Adrenal gland (tissue), 12 donors: Measurements from ENCODE around the gene RHOT1. TPM values are rescaled to one million over a fixed set of nuclear protein-coding genes. Genes with fewer than 3 reads are reported as not detected.
A peak's percentile ranks its signal among the peaks of the same experiment; 100 is the strongest.
"Not testable (repeated sequence)": the region's sequence is repeated elsewhere in the genome, so short reads cannot be mapped to it uniquely, and the experiment has no call there.

Experiments
- DNase-seq, 7 donors: peaks; one replicate each; pipeline ENCODE4 v3.0.0-alpha.2; 2019 to 2020
- H3K27ac ChIP-seq, 5 donors: fragments of 200-600 bp; sonication (generic) in 4 of 5; 1 replicate in 3 of 5; 2 replicates in 2 of 5; pipeline versions ENCODE4 v1.5.1 to v1.8.0; 2016 to 2020; ENCODE audit warnings: mild to moderate bottlenecking in 1 of 5
- H3K27me3 ChIP-seq: fragments of 200-600 bp; 2 replicates; pipeline ENCODE4 v1.8.0; 2021
- H3K36me3 ChIP-seq, 2 donors: fragments of 200-600 bp; replicated peaks in 1 of 2; 1 replicate in 1 of 2; 2 replicates in 1 of 2; pipeline versions ENCODE4 v1.5.1 to v1.8.0; 2018 to 2022
- H3K4me1 ChIP-seq, 2 donors: fragments of 200-600 bp; replicated peaks in 1 of 2; 1 replicate in 1 of 2; 2 replicates in 1 of 2; pipeline versions ENCODE4 v1.5.1 to v1.8.0; 2018 to 2021
- H3K4me3 ChIP-seq, 4 donors: fragments of 200-600 bp; sonication (generic) in 3 of 4; one replicate each; pipeline ENCODE4 v1.5.1; 2016 to 2018
- H3K9me3 ChIP-seq, 3 donors: fragments of 200-600 bp; sonication (generic) in 1 of 3; replicated peaks in 1 of 3; 1 replicate in 2 of 3; 2 replicates in 1 of 3; pipeline versions ENCODE4 v1.5.1 to v1.8.0; 2016 to 2021
- CTCF ChIP-seq, 6 experiments: fragments of 450-650 bp in 4 of 6; fragments of 200-600 bp in 2 of 6; sonication (generic) in 1 of 6; IDR thresholded peaks; 1 replicate in 5 of 6; 2 replicates in 1 of 6; pipeline versions ENCODE4 v1.5.1 to v1.8.0; 2016 to 2021; ENCODE audit warnings: antibody characterized with exemption in 6 of 6, mild to moderate bottlenecking in 2 of 6, moderate library complexity in 1 of 6
- POLR2A ChIP-seq, 2 donors: fragments of 450-650 bp; IDR thresholded peaks; one replicate each; pipeline ENCODE4 v1.6.1; 2017; ENCODE audit warnings: antibody characterized with exemption in 2 of 2, mild to moderate bottlenecking in 2 of 2, moderate library complexity in 1 of 2
- WGBS, 4 donors: extraction: QIAGEN DNeasy Blood & Tissue Kit in 2 of 4; methylation state at CpG; one replicate each; pipeline versions ENCODE4 v1.1.5 to v1.1.7; 2013 to 2017; 5-methylcytosine and 5-hydroxymethylcytosine counted together
- intact Hi-C, 2 donors: fragments of 100-400 bp; cut with DNase I; formaldehyde crosslinking; loops; one replicate each; pipeline versions ENCODE4 v1.14.1 to v1.15.0; 2022 to 2023
- polyA plus RNA-seq, 3 donors: library from polyadenylated mRNA; stranded (reverse); fragments of 200-250 nt in 2 of 3; fragments of 350-450 nt in 1 of 3; fragmentation: Illumina TruSeq in 1 of 3; extraction: RNeasy Lipid Tissue Mini Kit (QIAGEN cat#74804) in 1 of 3; gene quantifications; one replicate each; pipeline ENCODE4 v1.2.3, GENCODE V29; 2013 to 2014
- total RNA-seq, 9 donors: library from RNA; depleted of rRNA in 4 of 9; stranded (reverse); fragments of >200 nt in 4 of 9; fragments of 120-200 nt in 1 of 9; fragmentation: NEBNext Ultra II Directional in 1 of 9; extraction: Animal tissue kit (Norgen Biotek cat#: 25700) in 1 of 9; gene quantifications; one replicate each; pipeline versions ENCODE4 v1.1.0 to v1.2.4, GENCODE V29; 2013 to 2023
- donor health status: healthy with polysubstance abuse.
- donor health status: Bipolar disorder and iron deficiency.
- donor health status: DM: yes; HTN: yes; CAD: no.
- donor health status: DM: no; HTN: no; CAD: no.
- donor health status: DM: no; HTN: no; CAD: no.
- donor health status: DM: yes; HTN: yes; CAD: no.

RHOT1 gene
- total and polyA plus RNA-seq, 12 donors, result 44.2 to 97.7 (median 66.4) TPM

DNA sequence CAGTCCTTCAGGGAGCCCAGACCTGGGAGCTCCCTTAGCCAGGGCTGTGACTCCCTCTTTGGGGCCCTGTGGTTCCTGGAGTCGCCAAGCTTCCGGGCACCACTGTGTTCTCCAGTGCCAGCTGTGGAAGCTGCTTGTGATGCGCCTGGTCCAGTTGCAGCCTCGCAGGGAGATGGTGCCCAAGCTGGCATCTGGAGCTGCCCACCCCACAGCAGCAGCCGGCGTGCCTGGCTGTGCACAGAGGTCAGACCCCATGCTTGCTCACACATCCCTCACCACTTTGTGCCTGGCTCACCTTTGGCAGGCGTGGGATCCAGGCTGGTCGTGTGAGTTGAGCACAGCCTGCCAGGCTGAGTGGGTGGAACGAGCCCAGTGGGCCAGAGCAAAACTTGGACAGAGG is 18.2 kb downstream of the RHOT1 start:
- H3K4me1 ChIP-seq, result peaks cover 0 to 18% of the 10 kb centered on the region in 2 donors
- no peak overlapping the region for H3K4me3 ChIP-seq
- TF ChIP-seq CTCF (IDR thresholded peaks at IDR 0.05) (no peak), POLR2A (IDR thresholded peaks at IDR 0.05) (no peak)
- intact Hi-C loops, result no loop called here
- 85 to 96% (median 95%) methylated on average over 4 to 9 of the region's 9 CpGs; no CpG with 5 or more reads in 1 of the 4 donors for whole genome bisulfite sequencing, 4 donors
- no peak overlapping the region for H3K27ac ChIP-seq
- H3K27me3 ChIP-seq, result no peaks in the 10 kb centered on the region
- H3K36me3 ChIP-seq, result peaks cover 0 to 10% of the 10 kb centered on the region in 2 donors
- DNase-seq, result no peak
- H3K9me3 ChIP-seq, result no peaks in the 10 kb centered on the region

DNA sequence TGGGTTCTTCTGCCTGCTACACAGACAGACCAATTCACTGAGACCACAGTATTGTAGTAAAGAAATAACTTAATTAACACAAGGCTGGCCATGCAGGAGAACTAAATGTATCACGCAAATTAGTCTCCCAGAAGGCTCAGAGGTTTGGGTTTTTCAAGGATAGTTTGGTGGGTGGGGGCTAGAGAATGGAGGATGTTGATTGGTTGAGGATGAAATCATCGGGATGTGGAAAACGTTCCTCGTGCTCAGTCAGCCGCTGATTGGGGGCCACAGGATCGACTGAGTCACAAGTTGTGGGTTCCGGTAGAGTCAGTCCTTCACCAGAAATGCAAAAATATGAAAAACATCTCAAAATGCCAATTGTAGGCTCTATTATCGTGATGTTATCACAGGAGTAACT is 18.7 kb downstream of the RHOT1 start:
- H3K27ac ChIP-seq, result no peak overlapping the region
- WGBS, 4 donors, result 88 to 93% (median 92%) methylated on average over 8 of the region's 8 CpGs
- intact Hi-C loops, result no loop called here
- no peaks in the 10 kb centered on the region for H3K27me3 ChIP-seq
- H3K36me3 ChIP-seq, result peaks cover 0 to 10% of the 10 kb centered on the region in 2 donors
- H3K4me1 ChIP-seq, result peaks cover 0 to 14% of the 10 kb centered on the region in 2 donors
- TF ChIP-seq CTCF (IDR thresholded peaks at IDR 0.05), result no peak
- no peak for TF ChIP-seq POLR2A (IDR thresholded peaks at IDR 0.05)
- no peak overlapping the region for H3K4me3 ChIP-seq
- DNase-seq, result no peak
- H3K9me3 ChIP-seq, result no peaks in the 10 kb centered on the region

DNA sequence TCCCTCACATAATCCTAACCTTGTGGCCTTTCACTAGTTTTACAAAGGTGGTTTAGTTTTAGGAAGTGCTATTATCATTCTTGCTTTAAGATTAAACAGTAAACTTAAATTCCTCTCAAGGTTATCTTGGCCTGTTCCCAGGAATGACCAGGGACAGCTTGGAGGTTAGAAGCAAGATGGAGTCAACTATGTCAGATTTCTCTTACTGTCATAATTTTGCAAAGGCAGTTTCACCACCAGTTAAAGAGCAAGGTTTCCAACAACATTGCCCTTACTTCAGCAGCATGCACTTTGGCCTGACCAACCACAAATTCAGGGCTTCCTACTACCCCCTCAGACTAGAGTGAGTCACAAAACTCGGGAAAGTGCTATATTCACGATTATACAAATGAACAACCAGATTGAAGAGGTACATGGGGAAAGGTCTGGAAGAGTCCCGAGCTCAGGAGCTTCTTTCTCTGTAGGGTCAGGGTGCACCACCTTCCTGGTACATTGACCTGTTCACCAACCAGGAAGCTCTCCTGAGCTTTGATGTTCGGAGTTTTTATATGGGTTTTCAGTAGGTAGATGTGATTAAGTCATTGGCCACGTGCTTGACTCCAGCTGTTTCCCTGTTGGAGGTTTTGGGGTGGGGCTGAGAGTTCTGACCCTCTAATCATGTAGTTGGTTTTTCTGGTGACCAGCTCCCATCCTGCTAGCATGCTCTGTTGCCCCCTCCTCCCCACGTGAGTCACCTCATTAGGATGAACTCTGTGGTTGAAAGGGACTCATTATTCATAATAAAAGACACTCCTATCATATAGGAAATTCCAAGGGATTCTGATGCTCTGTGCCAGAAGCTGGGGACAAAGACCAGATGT is 19.4 kb downstream of the RHOT1 start:
- Histone ChIP-seq H3K4me1 (peaks cover 0 to 8% of the 10 kb centered on the region in 2 donors), H3K36me3 (peaks cover 0 to 10% of the 10 kb centered on the region in 2 donors), H3K4me3 (no peak overlapping the region), H3K9me3 (no peaks in the 10 kb centered on the region), H3K27ac (no peak overlapping the region), H3K27me3 (no peaks in the 10 kb centered on the region)
- WGBS, 4 donors, result 77 to 82% (median 79%) methylated on average over 6 of the region's 6 CpGs
- intact Hi-C loops, result no loop called here
- no peak for DNase-seq
- TF ChIP-seq POLR2A (IDR thresholded peaks at IDR 0.05) (no peak), CTCF (IDR thresholded peaks at IDR 0.05) (no peak)

DNA sequence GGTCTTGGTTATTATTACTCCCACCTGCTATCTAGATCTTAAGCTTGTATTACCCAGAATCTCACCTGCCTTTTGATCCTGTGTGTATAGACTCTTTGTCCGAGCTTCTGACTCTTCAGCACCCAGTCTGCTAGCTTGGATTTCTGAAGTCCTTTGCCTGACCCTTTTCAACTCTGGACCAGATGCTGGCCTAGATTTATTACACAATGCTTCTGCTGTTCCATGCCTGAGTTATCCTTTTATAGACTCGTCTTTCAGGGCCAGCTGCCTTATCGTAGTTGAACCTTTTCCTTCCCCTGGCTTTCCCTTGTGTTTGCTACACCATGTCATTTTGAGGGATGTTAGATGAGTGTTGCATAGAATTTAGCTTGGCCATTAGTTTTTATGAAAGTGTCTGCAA is 32.6 kb downstream of the RHOT1 start:
- no peak overlapping the region for H3K4me3 ChIP-seq
- H3K4me1 ChIP-seq, result no peaks in the 10 kb centered on the region
- no peaks in the 10 kb centered on the region for H3K9me3 ChIP-seq
- no peaks in the 10 kb centered on the region for H3K27me3 ChIP-seq
- H3K27ac ChIP-seq, result peak overlapping the region in 1 of 5 donors; percentile 10
- H3K36me3 ChIP-seq, result peaks cover 0 to 53% of the 10 kb centered on the region in 2 donors
- TF ChIP-seq POLR2A (IDR thresholded peaks at IDR 0.05) (no peak), CTCF (IDR thresholded peaks at IDR 0.05) (no peak)
- 46 to 73% (median 61%) methylated on average over 3 of the region's 3 CpGs for WGBS, 4 donors
- intact Hi-C loops, result no loop called here
- no peak for DNase-seq

DNA sequence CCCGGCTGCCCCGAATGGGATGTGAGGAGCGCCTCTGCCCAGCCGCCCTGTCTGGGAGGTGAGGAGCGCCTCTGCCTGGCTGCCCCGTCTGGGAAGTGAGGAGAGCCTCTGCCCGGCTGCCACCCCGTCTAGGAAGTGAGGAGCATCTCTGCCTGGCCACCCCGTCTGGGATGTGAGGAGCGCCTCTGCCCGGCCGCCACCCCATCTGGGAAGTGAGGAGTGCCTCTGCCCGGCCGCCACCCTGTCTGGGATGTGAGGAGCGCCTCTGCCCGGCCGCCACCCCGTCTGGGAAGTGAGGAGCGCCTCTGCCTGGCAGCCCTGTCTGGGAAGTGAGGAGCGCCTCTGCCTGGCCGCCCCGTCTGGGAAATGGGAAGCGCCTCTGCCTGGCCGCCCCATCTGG is 36.4 kb downstream of the RHOT1 start:
- H3K4me1 ChIP-seq, H3K9me3 ChIP-seq, H3K4me3 ChIP-seq, H3K27ac ChIP-seq, H3K27me3 ChIP-seq, intact Hi-C loops, DNase-seq: not testable (repeated sequence)
- peaks cover 0 to 55% of the 10 kb centered on the region in 2 donors for H3K36me3 ChIP-seq
- WGBS, 4 donors, result 97 to 98% (median 97%) methylated on average over 22 to 24 of the region's 24 CpGs; no CpG with 5 or more reads in 1 of the 4 donors

DNA sequence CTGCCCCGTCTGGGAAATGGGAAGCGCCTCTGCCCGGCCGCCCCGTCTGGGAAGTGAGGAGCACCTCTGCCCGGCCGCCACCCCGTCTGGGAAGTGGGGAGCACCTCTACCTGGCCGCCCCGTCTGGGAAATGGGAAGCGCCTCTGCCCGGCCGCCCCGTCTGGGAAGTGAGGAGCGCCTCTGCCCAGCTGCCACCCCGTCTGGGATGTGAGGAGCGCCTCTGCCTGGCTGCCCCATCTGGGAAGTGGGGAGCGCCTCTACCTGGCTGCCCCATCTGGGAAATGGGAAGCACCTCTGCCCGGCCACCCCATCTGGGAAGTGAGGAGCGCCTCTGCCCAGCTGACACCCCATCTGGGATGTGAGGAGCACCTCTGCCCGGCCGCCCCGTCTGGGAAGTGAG is 36.8 kb downstream of the RHOT1 start:
- H3K4me1 ChIP-seq, H3K27ac ChIP-seq, DNase-seq, H3K4me3 ChIP-seq, H3K27me3 ChIP-seq, H3K9me3 ChIP-seq, intact Hi-C loops: not testable (repeated sequence)
- 90 to 98% (median 96%) methylated on average over 12 to 20 of the region's 23 CpGs for WGBS, 4 donors
- peaks cover 0 to 53% of the 10 kb centered on the region in 2 donors for H3K36me3 ChIP-seq

DNA sequence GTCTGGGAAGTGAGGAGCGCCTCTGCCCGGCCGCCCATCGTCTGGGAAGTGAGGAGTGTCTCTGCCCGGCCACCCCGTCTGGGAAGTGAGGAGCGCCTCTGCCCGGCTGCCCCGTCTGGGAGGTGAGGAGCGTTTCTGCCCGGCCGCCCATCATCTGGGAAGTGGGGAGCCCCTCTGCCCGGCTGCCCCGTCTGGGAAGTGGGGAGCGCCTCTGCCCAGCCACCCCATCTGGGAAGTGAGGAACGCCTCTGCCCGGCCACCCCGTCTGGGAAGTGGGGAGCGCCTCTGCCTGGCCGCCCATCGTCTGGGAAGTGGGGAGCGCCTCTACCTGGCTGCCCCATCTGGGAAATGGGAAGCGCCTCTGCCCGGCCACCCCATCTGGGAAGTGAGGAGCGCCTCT is 37.2 kb downstream of the RHOT1 start:
- H3K27me3 ChIP-seq, H3K4me1 ChIP-seq, intact Hi-C loops, H3K4me3 ChIP-seq, DNase-seq, H3K27ac ChIP-seq, H3K9me3 ChIP-seq: not testable (repeated sequence)
- WGBS, 4 donors, result 90 to 98% (median 96%) methylated on average over 11 to 25 of the region's 25 CpGs; no CpG with 5 or more reads in 1 of the 4 donors
- peaks cover 0 to 55% of the 10 kb centered on the region in 2 donors for H3K36me3 ChIP-seq
